COLO668 (cell line): Measurements from ENCODE around the gene CRCP.
"Not testable (repeated sequence)": the region's sequence is repeated elsewhere in the genome, so short reads cannot be mapped to it uniquely, and the experiment has no call there.

Experiments
- DNase-seq: peaks from one replicate; lab custom pipeline; 2025; ENCODE audit not compliant: unreplicated experiment; lab: John Stamatoyannopoulos, UW

The CRCP gene

GRCh38 chr7:66105263-66105748 is 9.3 kb upstream of the CRCP start:
- no peak for DNase-seq

GRCh38 chr7:66108410-66108809 is 6.2 kb upstream of the CRCP start:
- not testable (repeated sequence) for DNase-seq

- no peak for DNase-seq
These were observed 3.8 kb upstream of the CRCP start for GRCh38 chr7:66110856-66111255.

- not testable (repeated sequence) for DNase-seq
These were observed 2.2 kb downstream of the CRCP start for GRCh38 chr7:66116680-66117420.

- DNase-seq, result no peak
These were observed 4.0 kb downstream of the CRCP start for GRCh38 chr7:66118603-66119002.

- no peak for DNase-seq
These were observed 4.7 kb downstream of the CRCP start for GRCh38 chr7:66119245-66119850.

GRCh38 chr7:66123175-66123528 is 8.5 kb downstream of the CRCP start:
- no peak for DNase-seq

GRCh38 chr7:66124569-66124861 is 9.9 kb downstream of the CRCP start:
- not testable (repeated sequence) for DNase-seq

GRCh38 chr7:66125052-66125694 is 10.5 kb downstream of the CRCP start:
- no peak for DNase-seq

- DNase-seq, result not testable (repeated sequence)
These were observed 11.2 kb downstream of the CRCP start for GRCh38 chr7:66125781-66126352.

GRCh38 chr7:66127172-66127571 is 12.5 kb downstream of the CRCP start:
- not testable (repeated sequence) for DNase-seq

GRCh38 chr7:66138994-66139752 is 24.5 kb downstream of the CRCP start:
- DNase-seq, result no peak

GRCh38 chr7:66140924-66141323 is 26.3 kb downstream of the CRCP start:
- no peak for DNase-seq

- no peak for DNase-seq
These were observed 27.7 kb downstream of the CRCP start for GRCh38 chr7:66142334-66142733.

- DNase-seq, result no peak
These were observed 28.3 kb downstream of the CRCP start for GRCh38 chr7:66142996-66143395.

GRCh38 chr7:66143876-66144332 is 29.3 kb downstream of the CRCP start:
- no peak for DNase-seq

GRCh38 chr7:66145400-66146104 is 30.9 kb downstream of the CRCP start:
- no peak for DNase-seq

GRCh38 chr7:66146701-66147100 is 32.1 kb downstream of the CRCP start:
- no peak for DNase-seq

- not testable (repeated sequence) for DNase-seq
These were observed 33.0 kb downstream of the CRCP start for GRCh38 chr7:66147657-66148056.

GRCh38 chr7:66150471-66150870 is 35.8 kb downstream of the CRCP start:
- DNase-seq, result no peak
